Measurements from ENCODE around the gene CEP83. TPM values are rescaled to one million over a fixed set of nuclear protein-coding genes. Genes with fewer than 3 reads are reported as not detected.

CEP83 gene
- total RNA-seq, 1 experiment from 2014 or later = 26.2 TPM

DNA sequence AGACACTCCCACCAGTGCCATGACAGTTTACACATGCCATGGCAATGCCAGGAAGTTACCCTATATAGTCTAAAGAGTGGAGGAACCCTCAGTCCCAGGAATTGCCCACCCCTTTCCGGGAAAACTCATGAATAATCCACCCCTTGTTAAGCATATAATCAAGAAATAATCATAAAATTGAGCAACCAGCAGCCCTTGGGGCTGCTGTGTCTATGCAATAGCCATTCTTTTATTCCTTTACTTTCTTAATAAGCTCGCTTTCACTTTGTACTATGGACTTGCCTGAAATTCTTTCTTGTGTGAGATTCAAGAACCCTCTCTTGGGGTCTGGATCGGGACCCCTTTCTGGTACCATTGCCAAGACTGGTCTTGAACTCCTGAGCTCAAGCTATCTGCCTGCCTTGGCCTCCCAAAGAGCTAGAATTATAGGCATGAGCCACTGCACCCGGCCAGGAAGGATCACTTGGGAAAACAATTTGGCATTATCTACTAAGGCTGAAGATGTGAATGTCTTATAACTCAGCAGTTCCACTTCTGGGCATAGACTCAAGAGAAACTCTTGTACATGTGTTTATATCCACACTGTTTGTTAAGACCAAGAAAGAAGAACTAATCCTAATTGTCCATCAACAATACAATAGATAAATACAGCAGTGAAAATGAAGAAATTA, 35.9 kb upstream of the CEP83 start (continued):
- TF ChIP-seq, protein P1, sequence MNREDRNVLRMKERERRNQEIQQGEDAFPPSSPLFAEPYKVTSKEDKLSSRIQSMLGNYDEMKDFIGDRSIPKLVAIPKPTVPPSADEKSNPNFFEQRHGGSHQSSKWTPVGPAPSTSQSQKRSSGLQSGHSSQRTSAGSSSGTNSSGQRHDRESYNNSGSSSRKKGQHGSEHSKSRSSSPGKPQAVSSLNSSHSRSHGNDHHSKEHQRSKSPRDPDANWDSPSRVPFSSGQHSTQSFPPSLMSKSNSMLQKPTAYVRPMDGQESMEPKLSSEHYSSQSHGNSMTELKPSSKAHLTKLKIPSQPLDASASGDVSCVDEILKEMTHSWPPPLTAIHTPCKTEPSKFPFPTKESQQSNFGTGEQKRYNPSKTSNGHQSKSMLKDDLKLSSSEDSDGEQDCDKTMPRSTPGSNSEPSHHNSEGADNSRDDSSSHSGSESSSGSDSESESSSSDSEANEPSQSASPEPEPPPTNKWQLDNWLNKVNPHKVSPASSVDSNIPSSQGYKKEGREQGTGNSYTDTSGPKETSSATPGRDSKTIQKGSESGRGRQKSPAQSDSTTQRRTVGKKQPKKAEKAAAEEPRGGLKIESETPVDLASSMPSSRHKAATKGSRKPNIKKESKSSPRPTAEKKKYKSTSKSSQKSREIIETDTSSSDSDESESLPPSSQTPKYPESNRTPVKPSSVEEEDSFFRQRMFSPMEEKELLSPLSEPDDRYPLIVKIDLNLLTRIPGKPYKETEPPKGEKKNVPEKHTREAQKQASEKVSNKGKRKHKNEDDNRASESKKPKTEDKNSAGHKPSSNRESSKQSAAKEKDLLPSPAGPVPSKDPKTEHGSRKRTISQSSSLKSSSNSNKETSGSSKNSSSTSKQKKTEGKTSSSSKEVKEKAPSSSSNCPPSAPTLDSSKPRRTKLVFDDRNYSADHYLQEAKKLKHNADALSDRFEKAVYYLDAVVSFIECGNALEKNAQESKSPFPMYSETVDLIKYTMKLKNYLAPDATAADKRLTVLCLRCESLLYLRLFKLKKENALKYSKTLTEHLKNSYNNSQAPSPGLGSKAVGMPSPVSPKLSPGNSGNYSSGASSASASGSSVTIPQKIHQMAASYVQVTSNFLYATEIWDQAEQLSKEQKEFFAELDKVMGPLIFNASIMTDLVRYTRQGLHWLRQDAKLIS (CRISPR knock-in tag; IDR thresholded peaks at IDR 0.05; ENCODE audit: borderline replicate concordance) = no peak
- TF ChIP-seq NR1H2 (CRISPR knock-in tag; IDR thresholded peaks at IDR 0.05) (no peak), OVOL2 (CRISPR knock-in tag; IDR thresholded peaks at IDR 0.05; ENCODE audit: borderline replicate concordance) (no peak), KAT7 (CRISPR knock-in tag; IDR thresholded peaks at IDR 0.05; ENCODE audit: borderline replicate concordance) (no peak)
- TF ChIP-seq, protein P2, sequence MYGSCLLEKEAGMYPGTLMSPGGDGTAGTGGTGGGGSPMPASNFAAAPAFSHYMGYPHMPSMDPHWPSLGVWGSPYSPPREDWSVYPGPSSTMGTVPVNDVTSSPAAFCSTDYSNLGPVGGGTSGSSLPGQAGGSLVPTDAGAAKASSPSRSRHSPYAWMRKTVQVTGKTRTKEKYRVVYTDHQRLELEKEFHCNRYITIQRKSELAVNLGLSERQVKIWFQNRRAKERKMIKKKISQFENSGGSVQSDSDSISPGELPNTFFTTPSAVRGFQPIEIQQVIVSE (CRISPR knock-in tag; IDR thresholded peaks at IDR 0.05; ENCODE audit: borderline replicate concordance) = no peak
- TF ChIP-seq, protein P3, sequence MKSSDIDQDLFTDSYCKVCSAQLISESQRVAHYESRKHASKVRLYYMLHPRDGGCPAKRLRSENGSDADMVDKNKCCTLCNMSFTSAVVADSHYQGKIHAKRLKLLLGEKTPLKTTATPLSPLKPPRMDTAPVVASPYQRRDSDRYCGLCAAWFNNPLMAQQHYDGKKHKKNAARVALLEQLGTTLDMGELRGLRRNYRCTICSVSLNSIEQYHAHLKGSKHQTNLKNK (CRISPR knock-in tag; IDR thresholded peaks at IDR 0.05) = no peak
- TF ChIP-seq, protein P4, sequence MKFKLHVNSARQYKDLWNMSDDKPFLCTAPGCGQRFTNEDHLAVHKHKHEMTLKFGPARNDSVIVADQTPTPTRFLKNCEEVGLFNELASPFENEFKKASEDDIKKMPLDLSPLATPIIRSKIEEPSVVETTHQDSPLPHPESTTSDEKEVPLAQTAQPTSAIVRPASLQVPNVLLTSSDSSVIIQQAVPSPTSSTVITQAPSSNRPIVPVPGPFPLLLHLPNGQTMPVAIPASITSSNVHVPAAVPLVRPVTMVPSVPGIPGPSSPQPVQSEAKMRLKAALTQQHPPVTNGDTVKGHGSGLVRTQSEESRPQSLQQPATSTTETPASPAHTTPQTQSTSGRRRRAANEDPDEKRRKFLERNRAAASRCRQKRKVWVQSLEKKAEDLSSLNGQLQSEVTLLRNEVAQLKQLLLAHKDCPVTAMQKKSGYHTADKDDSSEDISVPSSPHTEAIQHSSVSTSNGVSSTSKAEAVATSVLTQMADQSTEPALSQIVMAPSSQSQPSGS (CRISPR knock-in tag; IDR thresholded peaks at IDR 0.05; ENCODE audit: borderline replicate concordance, low read depth) = no peak

- Mint-ChIP-seq H3K9me3 (peaks cover 10% of the 10 kb centered on the region; the same call in 1 of the 2 replicates), H3K4me1 (no peaks in the 10 kb centered on the region)
- no peak for DNase-seq (ENCODE audit: low spot score)
- TF ChIP-seq, protein P5, sequence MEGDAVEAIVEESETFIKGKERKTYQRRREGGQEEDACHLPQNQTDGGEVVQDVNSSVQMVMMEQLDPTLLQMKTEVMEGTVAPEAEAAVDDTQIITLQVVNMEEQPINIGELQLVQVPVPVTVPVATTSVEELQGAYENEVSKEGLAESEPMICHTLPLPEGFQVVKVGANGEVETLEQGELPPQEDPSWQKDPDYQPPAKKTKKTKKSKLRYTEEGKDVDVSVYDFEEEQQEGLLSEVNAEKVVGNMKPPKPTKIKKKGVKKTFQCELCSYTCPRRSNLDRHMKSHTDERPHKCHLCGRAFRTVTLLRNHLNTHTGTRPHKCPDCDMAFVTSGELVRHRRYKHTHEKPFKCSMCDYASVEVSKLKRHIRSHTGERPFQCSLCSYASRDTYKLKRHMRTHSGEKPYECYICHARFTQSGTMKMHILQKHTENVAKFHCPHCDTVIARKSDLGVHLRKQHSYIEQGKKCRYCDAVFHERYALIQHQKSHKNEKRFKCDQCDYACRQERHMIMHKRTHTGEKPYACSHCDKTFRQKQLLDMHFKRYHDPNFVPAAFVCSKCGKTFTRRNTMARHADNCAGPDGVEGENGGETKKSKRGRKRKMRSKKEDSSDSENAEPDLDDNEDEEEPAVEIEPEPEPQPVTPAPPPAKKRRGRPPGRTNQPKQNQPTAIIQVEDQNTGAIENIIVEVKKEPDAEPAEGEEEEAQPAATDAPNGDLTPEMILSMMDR (IDR thresholded peaks at IDR 0.05) = no peak
- TF ChIP-seq NR2C2 (CRISPR knock-in tag; IDR thresholded peaks at IDR 0.05) = no peak
- no peak for TF ChIP-seq SMAD3 (CRISPR knock-in tag; IDR thresholded peaks at IDR 0.05; ENCODE audit: borderline replicate concordance)
- TF ChIP-seq NFE2L1 (CRISPR knock-in tag; IDR thresholded peaks at IDR 0.05) = no peak
- no peak for TF ChIP-seq ZNF416 (CRISPR knock-in tag; IDR thresholded peaks at IDR 0.05)
- no peak for TF ChIP-seq ZSCAN18 (CRISPR knock-in tag; IDR thresholded peaks at IDR 0.05)
- TF ChIP-seq ZNF219 (CRISPR knock-in tag; IDR thresholded peaks at IDR 0.05; ENCODE audit: borderline replicate concordance) = no peak
- TF ChIP-seq ZNF671 (CRISPR knock-in tag; IDR thresholded peaks at IDR 0.05) = no peak
- TF ChIP-seq, protein P6, sequence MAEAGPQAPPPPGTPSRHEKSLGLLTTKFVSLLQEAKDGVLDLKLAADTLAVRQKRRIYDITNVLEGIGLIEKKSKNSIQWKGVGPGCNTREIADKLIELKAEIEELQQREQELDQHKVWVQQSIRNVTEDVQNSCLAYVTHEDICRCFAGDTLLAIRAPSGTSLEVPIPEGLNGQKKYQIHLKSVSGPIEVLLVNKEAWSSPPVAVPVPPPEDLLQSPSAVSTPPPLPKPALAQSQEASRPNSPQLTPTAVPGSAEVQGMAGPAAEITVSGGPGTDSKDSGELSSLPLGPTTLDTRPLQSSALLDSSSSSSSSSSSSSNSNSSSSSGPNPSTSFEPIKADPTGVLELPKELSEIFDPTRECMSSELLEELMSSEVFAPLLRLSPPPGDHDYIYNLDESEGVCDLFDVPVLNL (CRISPR knock-in tag; IDR thresholded peaks at IDR 0.05; ENCODE audit: borderline replicate concordance, low read depth) = no peak
- no peak for TF ChIP-seq EMX1 (CRISPR knock-in tag; IDR thresholded peaks at IDR 0.05)
- no peak for TF ChIP-seq NR3C1 (CRISPR knock-in tag; conservative IDR thresholded peaks at IDR 0.05; ENCODE audit: low read depth)
- no peak for TF ChIP-seq JAZF1 (CRISPR knock-in tag; IDR thresholded peaks at IDR 0.05)
- TF ChIP-seq PRDM15 (CRISPR knock-in tag; IDR thresholded peaks at IDR 0.05) = no peak
- TF ChIP-seq ZNF121 (CRISPR knock-in tag; IDR thresholded peaks at IDR 0.05) = no peak
Measured at GRCh38 chr12:94491489-94491888, 31.8 kb upstream of the CEP83 start.

More at GRCh38 chr12:94491489-94491888, 31.8 kb upstream of the CEP83 start:
- H3K27me3 Mint-ChIP-seq (ENCODE audit: low read depth) = peaks cover 3% of the 10 kb centered on the region; the same call in 1 of the 2 replicates
- no peak overlapping the region for H3K27ac Mint-ChIP-seq
- no peaks in the 10 kb centered on the region for H3K36me3 Mint-ChIP-seq
- ChIA-PET CTCF (no interaction called here), POLR2A (no interaction called here)
- ATAC-seq = no peak
- no peak overlapping the region for H3K4me3 Mint-ChIP-seq
